ENCODE results near the gene NFE2L3. TPM values are rescaled to one million over a fixed set of nuclear protein-coding genes. Genes with fewer than 3 reads are reported as not detected.

NFE2L3 gene
- total and polyA plus RNA-seq, 12 donors: 0.16 to 4.9 (median 0.83) TPM

DNA sequence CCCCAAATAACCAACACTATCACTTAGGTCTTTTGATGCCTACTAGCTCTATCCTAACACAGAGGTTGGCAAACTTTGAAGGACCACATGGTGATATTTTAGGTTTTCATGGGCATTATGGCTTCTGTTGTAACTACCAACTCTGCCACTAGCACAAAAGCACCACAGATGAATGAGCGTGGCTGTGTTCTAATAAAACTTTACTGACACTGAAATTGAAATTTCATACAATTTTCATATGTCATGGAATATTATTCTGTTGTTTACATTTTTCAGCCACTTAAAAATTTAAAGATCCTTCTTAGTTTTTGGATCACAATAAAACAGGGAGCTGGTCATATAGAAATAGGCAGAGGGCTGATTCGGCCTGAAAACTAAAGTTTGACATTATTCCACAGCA is 76.0 kb downstream of the NFE2L3 start:
- H3K4me1 ChIP-seq (replicated peaks in 1 of 2): no peaks in the 10 kb centered on the region
- no peak overlapping the region for H3K4me3 ChIP-seq
- H3K9me3 ChIP-seq (replicated peaks in 1 of 3): no peaks in the 10 kb centered on the region
- WGBS, 4 donors: 92 to 99% (median 97%) methylated on average over 2 of the region's 2 CpGs
- DNase-seq: no peak
- no peaks in the 10 kb centered on the region for H3K27me3 ChIP-seq
- H3K27ac ChIP-seq: no peak overlapping the region
- TF ChIP-seq, protein P1, sequence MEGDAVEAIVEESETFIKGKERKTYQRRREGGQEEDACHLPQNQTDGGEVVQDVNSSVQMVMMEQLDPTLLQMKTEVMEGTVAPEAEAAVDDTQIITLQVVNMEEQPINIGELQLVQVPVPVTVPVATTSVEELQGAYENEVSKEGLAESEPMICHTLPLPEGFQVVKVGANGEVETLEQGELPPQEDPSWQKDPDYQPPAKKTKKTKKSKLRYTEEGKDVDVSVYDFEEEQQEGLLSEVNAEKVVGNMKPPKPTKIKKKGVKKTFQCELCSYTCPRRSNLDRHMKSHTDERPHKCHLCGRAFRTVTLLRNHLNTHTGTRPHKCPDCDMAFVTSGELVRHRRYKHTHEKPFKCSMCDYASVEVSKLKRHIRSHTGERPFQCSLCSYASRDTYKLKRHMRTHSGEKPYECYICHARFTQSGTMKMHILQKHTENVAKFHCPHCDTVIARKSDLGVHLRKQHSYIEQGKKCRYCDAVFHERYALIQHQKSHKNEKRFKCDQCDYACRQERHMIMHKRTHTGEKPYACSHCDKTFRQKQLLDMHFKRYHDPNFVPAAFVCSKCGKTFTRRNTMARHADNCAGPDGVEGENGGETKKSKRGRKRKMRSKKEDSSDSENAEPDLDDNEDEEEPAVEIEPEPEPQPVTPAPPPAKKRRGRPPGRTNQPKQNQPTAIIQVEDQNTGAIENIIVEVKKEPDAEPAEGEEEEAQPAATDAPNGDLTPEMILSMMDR (IDR thresholded peaks at IDR 0.05): no peak
- TF ChIP-seq POLR2A (IDR thresholded peaks at IDR 0.05): no peak
- H3K36me3 ChIP-seq (replicated peaks in 1 of 2): no peaks in the 10 kb centered on the region
- intact Hi-C loops (cut with DNase I): no loop called here

DNA sequence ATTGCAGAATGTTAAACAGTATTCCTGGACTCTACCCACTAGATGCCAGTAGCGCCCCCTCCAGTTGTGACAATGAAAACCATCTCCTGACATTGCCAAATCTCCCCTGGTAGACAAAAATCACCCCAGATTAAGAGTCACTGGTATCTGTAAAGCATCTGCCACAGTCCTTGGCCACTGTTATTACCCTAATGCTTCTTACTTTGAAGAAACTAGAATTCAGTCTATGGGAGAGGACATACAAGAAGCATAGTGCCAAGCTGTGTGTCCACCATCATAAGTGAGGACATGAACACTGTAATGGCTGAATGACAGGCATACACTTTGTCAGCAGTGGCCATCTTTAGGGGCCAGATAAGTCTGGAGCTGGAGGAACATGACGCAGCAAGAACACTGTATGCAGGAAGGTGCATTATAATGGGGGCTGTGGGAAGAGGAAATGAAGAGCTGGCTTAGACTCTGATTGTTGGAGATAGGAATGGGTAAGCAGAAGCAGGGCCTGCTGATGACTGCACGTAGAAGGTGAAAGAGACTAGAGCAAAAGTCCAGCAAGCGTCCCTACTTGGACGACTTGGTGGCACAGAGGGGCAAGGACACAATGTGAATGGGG is 82.0 kb downstream of the NFE2L3 start:
- H3K4me1 ChIP-seq (replicated peaks in 1 of 2): no peaks in the 10 kb centered on the region
- no peak for DNase-seq
- no peaks in the 10 kb centered on the region for H3K36me3 ChIP-seq (replicated peaks in 1 of 2)
- no peaks in the 10 kb centered on the region for H3K27me3 ChIP-seq
- intact Hi-C loops (cut with DNase I): no loop called here
- H3K9me3 ChIP-seq (replicated peaks in 1 of 3): no peaks in the 10 kb centered on the region
- no peak overlapping the region for H3K4me3 ChIP-seq
- TF ChIP-seq, protein P1 (IDR thresholded peaks at IDR 0.05): no peak
- no peak for TF ChIP-seq POLR2A (IDR thresholded peaks at IDR 0.05)
- WGBS, 4 donors: 68 to 78% (median 75%) methylated on average over 5 of the region's 5 CpGs
- no peak overlapping the region for H3K27ac ChIP-seq

Other genes starting within 250 kb of the NFE2L3 start
- gene HNRNPA2B1, start 48.5 kb downstream of the NFE2L3 start, total RNA-seq: 100 to 1,000 TPM in 8 of 9 donors, 10 to 100 TPM in 1; 98.1 to 413 (median 244) TPM
- 1,000 to 10,000 TPM in 2 of 3 donors, 100 to 1,000 TPM in 1; 987 to 1,201 (median 1,150) TPM for gene HNRNPA2B1, start 48.5 kb downstream of the NFE2L3 start, polyA plus RNA-seq
- 100 to 1,000 TPM in 5 of 9 donors, 10 to 100 TPM in 4; 35.2 to 181 (median 101) TPM for gene CBX3, start 49.5 kb downstream of the NFE2L3 start, total RNA-seq
- gene CBX3, start 49.5 kb downstream of the NFE2L3 start, polyA plus RNA-seq: 100 to 1,000 TPM in 1 of 3 donors, 10 to 100 TPM in 2; 67.4 to 203 (median 74.1) TPM
- 10 to 100 TPM in 8 of 9 donors, 1 to 10 TPM in 1; 6.5 to 48.8 (median 33.7) TPM for gene SNX10, start 139.7 kb downstream of the NFE2L3 start, total RNA-seq
- gene SNX10, start 139.7 kb downstream of the NFE2L3 start, polyA plus RNA-seq: 10 to 100 TPM; 10.1 to 50.3 (median 15.8) TPM